K562 (cell line): ENCODE results near the gene KMO. TPM values are rescaled to one million over a fixed set of nuclear protein-coding genes. Genes with fewer than 3 reads are reported as not detected.
A peak's percentile ranks its signal among the peaks of the same experiment; 100 is the strongest.

ENCODE experiments used
- ATAC-seq: fragments of 200-7000 bp; cut with Tn5 transposase; 3 replicates; pipeline ENCODE4 v1.9.1; 2020; ENCODE audit warnings: moderate library complexity
- BruUV-seq: library from RNA; stranded (reverse); fragments of 400-500 nt; replicated peaks from 2 replicates; lab custom pipeline; 2021; lab: Mats Ljungman, UMichigan
- CTCF ChIA-PET: fragments of 300-600 bp; formaldehyde crosslinking; extraction: SDS; loops from one replicate; lab custom pipeline; 2021; ENCODE audit warnings: low intra/inter-chr PET ratio; lab: Yijun Ruan, JAX
- POLR2A ChIA-PET: fragments of 300-600, 350-650 bp; sonication (Branson Sonifier 250); formaldehyde crosslinking; extraction: SDS; loops from one replicate; lab custom pipeline; 2021; ENCODE audit warnings: antibody characterized with exemption, inconsistent platforms; lab: Yijun Ruan, JAX
- DNase-seq, 4 experiments: peaks; one replicate each; pipeline versions ENCODE4 v3.0.0 to v3.0.0-alpha.2; 2011 to 2018; ENCODE audit warnings: low spot score in 3 of 4, mixed read lengths in 3 of 4; ENCODE audit errors: extremely low read depth in 1 of 4
- FAIRE-seq: peaks from 2 replicates; lab custom pipeline; 2011; peaks lifted over from hg19 to GRCh38; lab: Jason Lieb, UNC
- H2AFZ ChIP-seq: 2 replicates; pipeline ENCODE4 v1.6.0; 2011; ENCODE audit warnings: low read depth, low read length, control low read depth, inconsistent platforms
- H3K27ac ChIP-seq: fragments of 200-600 bp; 3 replicates; pipeline ENCODE4 v1.8.0; 2011; ENCODE audit warnings: low read depth, mild to moderate bottlenecking, control low read depth, inconsistent platforms, low read length, moderate library complexity, mixed read lengths; ENCODE audit errors: extremely low read depth
- H3K27me3 ChIP-seq, 2 experiments: fragments of 300-600 bp in 1 of 2; 2 replicates in 1 of 2; 3 replicates in 1 of 2; pipeline versions ENCODE4 v1.6.0 to v1.8.0; 2011; ENCODE audit warnings: inconsistent platforms in 2 of 2, low read length in 2 of 2, mild to moderate bottlenecking in 1 of 2, mixed read lengths in 1 of 2, moderate library complexity in 1 of 2; ENCODE audit not compliant: control insufficient read depth in 2 of 2, insufficient read depth in 2 of 2
- H3K36me3 ChIP-seq: fragments of 300-600 bp; 3 replicates; pipeline ENCODE4 v1.8.0; 2011; ENCODE audit warnings: mild to moderate bottlenecking, low read length, inconsistent platforms; ENCODE audit not compliant: control insufficient read depth, insufficient read depth
- H3K4me1 ChIP-seq, 2 experiments: fragments of 200-600 bp in 1 of 2; replicated peaks in 1 of 2; 2 replicates in 1 of 2; 3 replicates in 1 of 2; pipeline versions ENCODE4 v1.5.1 to v1.8.0; 2011; ENCODE audit warnings: inconsistent platforms in 2 of 2, low read length in 2 of 2, mild to moderate bottlenecking in 1 of 2, mixed read lengths in 1 of 2, moderate library complexity in 1 of 2; ENCODE audit not compliant: control insufficient read depth in 2 of 2, insufficient read depth in 2 of 2
- H3K4me2 ChIP-seq: 2 replicates; pipeline ENCODE4 v1.6.1; 2011; ENCODE audit warnings: low read length, control low read depth, inconsistent platforms, mixed read lengths; ENCODE audit not compliant: insufficient read depth
- H3K4me3 ChIP-seq: fragments of 200-600 bp; sonication (generic), shearing (Covaris generic); 2 replicates; pipeline ENCODE4 v1.5.1; 2016; ENCODE audit warnings: control low read depth, inconsistent platforms
- H3K79me2 ChIP-seq: fragments of 200-600 bp; 3 replicates; pipeline ENCODE4 v1.8.0; 2011; ENCODE audit warnings: low read length, inconsistent platforms; ENCODE audit not compliant: control insufficient read depth, insufficient read depth
- H3K9ac ChIP-seq, 2 experiments: 2 replicates each; pipeline versions ENCODE4 v1.6.0 to v1.6.1; 2011; ENCODE audit warnings: low read depth in 2 of 2, low read length in 2 of 2, control low read depth in 1 of 2, inconsistent platforms in 1 of 2, mild to moderate bottlenecking in 1 of 2, mixed read lengths in 1 of 2; ENCODE audit not compliant: insufficient read depth in 1 of 2
- H3K9me1 ChIP-seq: one replicate; pipeline ENCODE4 v1.6.0; 2011; ENCODE audit warnings: inconsistent platforms, mild to moderate bottlenecking, low read length, moderate library complexity; ENCODE audit not compliant: control insufficient read depth, insufficient read depth
- H3K9me3 ChIP-seq: replicated peaks from 2 replicates; pipeline ENCODE4 v1.5.1; 2011; ENCODE audit warnings: low read depth, low read length, inconsistent platforms; ENCODE audit not compliant: control insufficient read depth, insufficient read depth
- H4K20me1 ChIP-seq: replicated peaks from 2 replicates; pipeline ENCODE4 v1.6.1; 2011; ENCODE audit warnings: low read length, inconsistent platforms, mixed read lengths; ENCODE audit not compliant: control insufficient read depth, insufficient read depth
- BRF1 ChIP-seq: IDR thresholded peaks from 3 replicates; pipeline ENCODE4 v1.6.1; 2011; ENCODE audit warnings: borderline replicate concordance, mild to moderate bottlenecking; ENCODE audit not compliant: insufficient read length; ENCODE audit errors: extremely low read depth
- CBX1 ChIP-seq: sonication (generic); IDR thresholded peaks from 2 replicates; pipeline ENCODE4 v1.6.1; 2016; ENCODE audit warnings: antibody characterized with exemption, low read depth, mild to moderate bottlenecking
- CHD4 ChIP-seq: fragments of 200-600 bp; sonication (generic); IDR thresholded peaks from 3 replicates; pipeline ENCODE4 v1.6.1; 2012; ENCODE audit warnings: low read depth, mild to moderate bottlenecking, mixed read lengths, low read length, inconsistent platforms; ENCODE audit not compliant: insufficient read depth, insufficient replicate concordance, poor library complexity, severe bottlenecking
- EP400 ChIP-seq: fragments of 450-650 bp; IDR thresholded peaks from 2 replicates; pipeline ENCODE4 v1.6.1; 2017; ENCODE audit warnings: antibody characterized with exemption, mild to moderate bottlenecking, moderate library complexity
- HDAC2 ChIP-seq: fragments of 450-650 bp; IDR thresholded peaks from 2 replicates; pipeline ENCODE4 v1.6.1; 2016; ENCODE audit warnings: mild to moderate bottlenecking
- JUN ChIP-seq, 2 experiments: sonication (generic) in 1 of 2; formaldehyde crosslinking in 1 of 2; IDR thresholded peaks; 2 replicates each; pipeline versions ENCODE4 v1.6.1 to v1.8.0; 2012 to 2022; ENCODE audit warnings: borderline replicate concordance in 2 of 2, mild to moderate bottlenecking in 2 of 2, improper control_type of control experiment in 1 of 2, low read depth in 1 of 2, low read length in 1 of 2, missing genetic modification reagents in 1 of 2
- NCOR1 ChIP-seq: fragments of 450-650 bp; IDR thresholded peaks from 2 replicates; pipeline ENCODE4 v1.6.1; 2016; ENCODE audit warnings: mild to moderate bottlenecking, moderate library complexity
- TCF7 ChIP-seq: sonication (generic); IDR thresholded peaks from 2 replicates; pipeline ENCODE4 v1.6.1; 2016; ENCODE audit warnings: antibody characterized with exemption, borderline replicate concordance
- TEAD4 ChIP-seq, 2 experiments: sonication (generic) in 1 of 2; formaldehyde crosslinking in 1 of 2; IDR thresholded peaks; 2 replicates each; pipeline versions ENCODE4 v1.6.1 to v1.8.0; 2012 to 2022; ENCODE audit warnings: borderline replicate concordance in 1 of 2, inconsistent platforms in 1 of 2, low read length in 1 of 2, mild to moderate bottlenecking in 1 of 2, missing genetic modification reagents in 1 of 2
- TRIM24 ChIP-seq, 2 experiments: fragments of 450-650 bp; IDR thresholded peaks; 2 replicates each; pipeline ENCODE4 v1.6.1; 2016
- ZNF316 ChIP-seq: fragments of 450-650 bp; IDR thresholded peaks from 2 replicates; pipeline ENCODE4 v1.6.1; 2016
- WGBS: fragments of 100-300 bp; shearing (Covaris generic); methylation state at CpG from one replicate; pipeline ENCODE4 v1.1.6; 2016; ENCODE audit warnings: low coverage, mixed read lengths; ENCODE audit not compliant: insufficient coverage; ENCODE audit errors: missing lambda C conversion rate; 5-methylcytosine and 5-hydroxymethylcytosine counted together
- in situ Hi-C: fragments of 300-500 bp; cut with MboI; formaldehyde crosslinking; loops from 4 replicates; pipeline ENCODE4 v1.15.0; 2018; ENCODE audit warnings: inconsistent platforms, mixed read lengths
- intact Hi-C: fragments of 100-400 bp; cut with micrococcal nuclease; formaldehyde crosslinking; loops from 2 replicates; pipeline ENCODE4 v1.14.2; 2022
- polyA plus RNA-seq, 8 experiments: library from polyadenylated mRNA; depleted of rRNA in 4 of 8; stranded (reverse) in 5 of 8; unstranded in 3 of 8; fragments of >200 nt; fragmentation: Nextera tagmentation in 2 of 8; fragmentation: Illumina TruSeq in 1 of 8; extraction: Ambion mirVana in 2 of 8; extraction: Trizol in 1 of 8; gene quantifications; 2 replicates each; pipeline versions ENCODE4 v1.2.1 to v1.2.3, GENCODE V29; 2011 to 2014; ENCODE audit warnings: inconsistent platforms in 1 of 8, missing spikeins in 1 of 8
- total RNA-seq, 7 experiments: library from RNA; depleted of rRNA in 6 of 7; stranded (reverse); fragments of >200 nt in 6 of 7; fragmentation: Illumina TruSeq in 2 of 7; extraction: Trizol in 2 of 7; gene quantifications; 2 replicates each; pipeline versions ENCODE4 v1.2.1 to v1.2.3, GENCODE V29; 2011 to 2021; ENCODE audit warnings: low replicate concordance in 1 of 7
- TF ChIP-seq, protein P1 (sequence below), 2 experiments: fragments of 450-650 bp in 1 of 2; sonication (generic) in 1 of 2; formaldehyde crosslinking in 1 of 2; IDR thresholded peaks in 1 of 2; conservative IDR thresholded peaks in 1 of 2; 2 replicates each; pipeline versions ENCODE4 v1.6.1 to v1.8.1; 2016 to 2023; ENCODE audit warnings: mild to moderate bottlenecking in 2 of 2, moderate library complexity in 2 of 2, inconsistent platforms in 1 of 2, missing genetic modification reagents in 1 of 2
- TF ChIP-seq, protein P2 (sequence below): fragments of 450-650 bp; IDR thresholded peaks from 2 replicates; pipeline ENCODE4 v1.6.1; 2016; ENCODE audit warnings: mild to moderate bottlenecking
- TF ChIP-seq, protein P3 (sequence below): fragments of 450-650 bp; IDR thresholded peaks from 2 replicates; pipeline ENCODE4 v1.6.1; 2016; ENCODE audit warnings: missing biosample characterization, missing genetic modification characterization

The KMO gene
- total and polyA plus RNA-seq, 9 of the 15 experiments (the other 6 are each of a cell fraction or from before 2014, with no cell fraction given), result 0.01 to 0.11 (median 0.01) TPM; not detected in 6

DNA sequence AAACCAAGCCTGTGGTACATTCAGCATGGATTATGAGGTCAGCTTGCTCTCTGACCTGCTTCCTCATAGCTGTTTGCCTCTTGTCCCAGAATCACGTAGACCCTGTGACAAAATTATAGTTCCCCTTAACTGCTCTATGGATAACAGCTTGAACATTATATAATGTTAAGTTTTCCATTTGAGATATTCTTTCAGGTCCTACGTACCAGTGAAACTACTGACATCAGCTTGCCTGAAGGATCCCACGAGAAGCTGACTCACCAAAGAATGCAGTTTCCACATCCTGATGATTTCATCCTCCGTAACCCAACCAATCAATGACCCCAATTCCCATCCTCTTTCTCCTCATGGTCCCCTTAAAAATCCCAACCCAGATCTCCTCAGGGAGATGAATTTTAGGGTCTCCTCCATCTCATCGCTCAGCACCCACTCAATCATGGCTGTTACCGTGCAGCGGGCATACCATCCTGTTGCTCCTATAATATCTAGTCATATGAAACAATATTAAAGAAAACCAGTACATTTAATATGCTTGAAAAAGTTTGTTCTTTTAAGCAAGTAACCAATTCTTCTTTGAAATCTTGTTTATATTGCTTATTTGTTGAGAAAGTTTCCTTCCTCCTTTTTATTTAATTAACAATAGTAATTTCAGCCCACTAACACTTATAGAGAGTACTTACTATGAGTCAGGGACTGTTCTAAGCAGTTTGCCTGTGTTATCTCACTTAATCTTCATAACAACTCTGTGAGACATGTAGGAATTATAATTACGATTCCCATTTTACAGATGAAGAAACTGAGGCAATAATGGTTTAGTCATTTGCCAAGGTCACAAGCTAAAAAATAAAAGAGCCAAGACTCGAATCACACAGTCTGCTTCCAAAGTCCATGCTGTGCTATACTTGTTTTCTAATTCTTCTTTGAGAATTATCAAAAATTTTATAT, 80.6 kb downstream of the KMO start:
- H3K79me2 ChIP-seq, result no peaks in the 10 kb centered on the region
- no peaks in the 10 kb centered on the region for H3K9me1 ChIP-seq
- WGBS, result 70% methylated on average over 9 of the region's 9 CpGs
- FAIRE-seq (no peak), DNase-seq (peak in 1 of 4 experiments; percentile 35), ATAC-seq (no peak)
- H2AFZ ChIP-seq, result no peak overlapping the region
- H3K27ac ChIP-seq, result no peak overlapping the region
- no TSS peak for BruUV-seq
- H3K4me2 ChIP-seq, result no peak overlapping the region
- intact Hi-C loops (no loop called here), in situ Hi-C loops (loop anchor here (25.0 kb wide), 1 partner anchor 374 kb away; the partner anchor contains the start of gene MAP1LC3C)
- H3K9ac ChIP-seq, result no peak overlapping the region
- no peak overlapping the region for H3K4me3 ChIP-seq
- CTCF ChIA-PET, result interaction anchor here (2.8 kb wide), 1 partner anchor 222 kb away, joined by 25 read pairs; no protein-coding TSS in a partner anchor
- H3K4me1 ChIP-seq, result peaks cover 7 to 24% of the 10 kb centered on the region in 2 experiments
- H3K36me3 ChIP-seq, result 0 out of 3 replicates have a peak, but pooled peaks cover 2% of the 10 kb centered on the region
- POLR2A ChIA-PET, result interaction anchor here (0.6 to 0.8 kb wide), 4 partner anchors 10 to 242 kb away, joined by 3 to 6 read pairs (median 4); no protein-coding TSS in a partner anchor
- no peaks in the 10 kb centered on the region for H3K27me3 ChIP-seq
- H3K9me3 ChIP-seq, result no peaks in the 10 kb centered on the region
- no peaks in the 10 kb centered on the region for H4K20me1 ChIP-seq
- TF ChIP-seq EP400 (peak; percentile 4; the same call in 1 of the 2 replicates), TCF7 (no peak), TRIM24 (IDR thresholded peaks at IDR 0.05) (peak; percentile 33 to 80; a peak in 3 of 4 replicates), HDAC2 (peak; percentile 45; the same call in 1 of the 2 replicates), ZNF316 (peak; percentile 49), TEAD4 (IDR thresholded peaks at IDR 0.05; ENCODE audit: low read length) (peak; percentile 41; the same call in 1 of the 2 replicates), TEAD4 (CRISPR knock-in tag; IDR thresholded peaks at IDR 0.05; ENCODE audit: borderline replicate concordance) (no peak), NCOR1 (no peak), CHD4 (peak; percentile 51), BRF1 (no peak), CBX1 (no peak), JUN (IDR thresholded peaks at IDR 0.05; ENCODE audit: borderline replicate concordance, low read depth, low read length) (peak; percentile 60; the same call in 1 of the 2 replicates), JUN (CRISPR knock-in tag; IDR thresholded peaks at IDR 0.05; ENCODE audit: borderline replicate concordance) (no peak)
- TF ChIP-seq, protein P1, sequence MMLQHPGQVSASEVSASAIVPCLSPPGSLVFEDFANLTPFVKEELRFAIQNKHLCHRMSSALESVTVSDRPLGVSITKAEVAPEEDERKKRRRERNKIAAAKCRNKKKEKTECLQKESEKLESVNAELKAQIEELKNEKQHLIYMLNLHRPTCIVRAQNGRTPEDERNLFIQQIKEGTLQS (IDR thresholded peaks at IDR 0.05), result peak; percentile 93
- TF ChIP-seq, protein P1 (CRISPR knock-in tag; conservative IDR thresholded peaks at IDR 0.05), result no peak
- TF ChIP-seq, protein P2, sequence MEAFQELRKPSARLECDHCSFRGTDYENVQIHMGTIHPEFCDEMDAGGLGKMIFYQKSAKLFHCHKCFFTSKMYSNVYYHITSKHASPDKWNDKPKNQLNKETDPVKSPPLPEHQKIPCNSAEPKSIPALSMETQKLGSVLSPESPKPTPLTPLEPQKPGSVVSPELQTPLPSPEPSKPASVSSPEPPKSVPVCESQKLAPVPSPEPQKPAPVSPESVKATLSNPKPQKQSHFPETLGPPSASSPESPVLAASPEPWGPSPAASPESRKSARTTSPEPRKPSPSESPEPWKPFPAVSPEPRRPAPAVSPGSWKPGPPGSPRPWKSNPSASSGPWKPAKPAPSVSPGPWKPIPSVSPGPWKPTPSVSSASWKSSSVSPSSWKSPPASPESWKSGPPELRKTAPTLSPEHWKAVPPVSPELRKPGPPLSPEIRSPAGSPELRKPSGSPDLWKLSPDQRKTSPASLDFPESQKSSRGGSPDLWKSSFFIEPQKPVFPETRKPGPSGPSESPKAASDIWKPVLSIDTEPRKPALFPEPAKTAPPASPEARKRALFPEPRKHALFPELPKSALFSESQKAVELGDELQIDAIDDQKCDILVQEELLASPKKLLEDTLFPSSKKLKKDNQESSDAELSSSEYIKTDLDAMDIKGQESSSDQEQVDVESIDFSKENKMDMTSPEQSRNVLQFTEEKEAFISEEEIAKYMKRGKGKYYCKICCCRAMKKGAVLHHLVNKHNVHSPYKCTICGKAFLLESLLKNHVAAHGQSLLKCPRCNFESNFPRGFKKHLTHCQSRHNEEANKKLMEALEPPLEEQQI, result 0 out of 2 replicates have a peak, but pooled peaks have one; percentile 15
- TF ChIP-seq, protein P3, sequence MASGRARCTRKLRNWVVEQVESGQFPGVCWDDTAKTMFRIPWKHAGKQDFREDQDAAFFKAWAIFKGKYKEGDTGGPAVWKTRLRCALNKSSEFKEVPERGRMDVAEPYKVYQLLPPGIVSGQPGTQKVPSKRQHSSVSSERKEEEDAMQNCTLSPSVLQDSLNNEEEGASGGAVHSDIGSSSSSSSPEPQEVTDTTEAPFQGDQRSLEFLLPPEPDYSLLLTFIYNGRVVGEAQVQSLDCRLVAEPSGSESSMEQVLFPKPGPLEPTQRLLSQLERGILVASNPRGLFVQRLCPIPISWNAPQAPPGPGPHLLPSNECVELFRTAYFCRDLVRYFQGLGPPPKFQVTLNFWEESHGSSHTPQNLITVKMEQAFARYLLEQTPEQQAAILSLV (tag), result no peak
